ENCODE data around the gene PNMA1.

GRCh38 chr14:73712071-73712506 lies 2.1 kb downstream of the PNMA1 start:
- TF ChIP-seq POLR2A (IDR thresholded peaks at IDR 0.05) (no peak), CTCF (IDR thresholded peaks at IDR 0.05) (no peak)
